ENCODE measurements around the gene CCDC78. TPM values are rescaled to one million over a fixed set of nuclear protein-coding genes. Genes with fewer than 3 reads are reported as not detected.

The CCDC78 gene
- polyA plus RNA-seq, 1 experiment: 2.4 TPM

GRCh38 chr16:770411-770810 is 44.2 kb upstream of the CCDC78 start:
- Histone ChIP-seq H3K36me3 (ENCODE audit: control insufficient read depth, insufficient read depth, low read length) (no peaks in the 10 kb centered on the region), H3K27me3 (ENCODE audit: control insufficient read depth, insufficient read depth, low read length) (no peaks in the 10 kb centered on the region), H3K4me3 (ENCODE audit: low read depth, low read length) (no peak overlapping the region)
- no peak for DNase-seq (ENCODE audit: low read depth)
- TF ChIP-seq CTCF (IDR thresholded peaks at IDR 0.05; ENCODE audit: insufficient read depth, low read depth, low read length): no peak
- ChIA-PET POLR2A (no interaction called here), CTCF (interaction anchor here (0.8 to 1.5 kb wide), 5 partner anchors 10 to 58 kb away, joined by 3 to 5 read pairs (median 3); no protein-coding TSS in a partner anchor)

GRCh38 chr16:769934-770333 is 43.7 kb upstream of the CCDC78 start:
- POLR2A ChIA-PET: no interaction called here
- DNase-seq (ENCODE audit: low read depth): no peak
- CTCF ChIA-PET: interaction anchor here (0.8 to 1.2 kb wide), 3 partner anchors 11 to 58 kb away, joined by 3 to 5 read pairs (median 3); no protein-coding TSS in a partner anchor
- H3K4me3 ChIP-seq (ENCODE audit: low read depth, low read length): no peak overlapping the region
- H3K27me3 ChIP-seq (ENCODE audit: control insufficient read depth, insufficient read depth, low read length): no peaks in the 10 kb centered on the region
- TF ChIP-seq CTCF (IDR thresholded peaks at IDR 0.05; ENCODE audit: insufficient read depth, low read depth, low read length): no peak
- no peaks in the 10 kb centered on the region for H3K36me3 ChIP-seq (ENCODE audit: control insufficient read depth, insufficient read depth, low read length)

GRCh38 chr16:769184-769784 is 43.0 kb upstream of the CCDC78 start:
- ChIA-PET POLR2A (no interaction called here), CTCF (interaction anchor here (1.0 to 1.2 kb wide), 2 partner anchors 12 to 16 kb away, joined by 3 to 5 read pairs; no protein-coding TSS in a partner anchor)
- TF ChIP-seq CTCF (IDR thresholded peaks at IDR 0.05; ENCODE audit: insufficient read depth, low read depth, low read length): no peak
- H3K27me3 ChIP-seq (ENCODE audit: control insufficient read depth, insufficient read depth, low read length): no peaks in the 10 kb centered on the region
- H3K36me3 ChIP-seq (ENCODE audit: control insufficient read depth, insufficient read depth, low read length): no peaks in the 10 kb centered on the region
- no peak for DNase-seq (ENCODE audit: low read depth)
- H3K4me3 ChIP-seq (ENCODE audit: low read depth, low read length): no peak overlapping the region

- no peak for DNase-seq (ENCODE audit: low read depth)
- ChIA-PET POLR2A (no interaction called here), CTCF (no interaction called here)
- no peak for TF ChIP-seq CTCF (IDR thresholded peaks at IDR 0.05; ENCODE audit: insufficient read depth, low read depth, low read length)
- Histone ChIP-seq H3K36me3 (ENCODE audit: control insufficient read depth, insufficient read depth, low read length) (no peaks in the 10 kb centered on the region), H3K27me3 (ENCODE audit: control insufficient read depth, insufficient read depth, low read length) (no peaks in the 10 kb centered on the region), H3K4me3 (ENCODE audit: low read depth, low read length) (no peak overlapping the region)
Observed at GRCh38 chr16:768428-768827, 42.2 kb upstream of the CCDC78 start.

GRCh38 chr16:767743-768235 is 41.5 kb upstream of the CCDC78 start:
- ChIA-PET CTCF (no interaction called here), POLR2A (no interaction called here)
- Histone ChIP-seq H3K4me3 (ENCODE audit: low read depth, low read length) (no peak overlapping the region), H3K27me3 (ENCODE audit: control insufficient read depth, insufficient read depth, low read length) (no peaks in the 10 kb centered on the region), H3K36me3 (ENCODE audit: control insufficient read depth, insufficient read depth, low read length) (no peaks in the 10 kb centered on the region)
- no peak for DNase-seq (ENCODE audit: low read depth)
- no peak for TF ChIP-seq CTCF (IDR thresholded peaks at IDR 0.05; ENCODE audit: insufficient read depth, low read depth, low read length)
